IPS DF 6.9 (cell line): ENCODE results near the gene SRBD1.

ENCODE experiments used
- DNase-seq: peaks from one replicate; pipeline ENCODE4 v3.0.0-alpha.2; 2013; ENCODE audit warnings: low read depth, low spot score
- H3K27ac ChIP-seq: one replicate; pipeline ENCODE4 v1.5.1; 2013; ENCODE audit warnings: low read length, control low read depth
- H3K27me3 ChIP-seq: 2 replicates; pipeline ENCODE4 v1.6.1; 2013; ENCODE audit warnings: mild to moderate bottlenecking, low read length; ENCODE audit not compliant: control insufficient read depth, insufficient read depth
- H3K36me3 ChIP-seq: 2 replicates; pipeline ENCODE4 v1.6.1; 2013; ENCODE audit warnings: low read length; ENCODE audit not compliant: control insufficient read depth, insufficient read depth
- H3K4me1 ChIP-seq: 2 replicates; pipeline ENCODE4 v1.6.1; 2013; ENCODE audit warnings: low read length; ENCODE audit not compliant: control insufficient read depth, insufficient read depth
- H3K4me3 ChIP-seq: 2 replicates; pipeline ENCODE4 v1.5.1; 2013; ENCODE audit warnings: mild to moderate bottlenecking, low read length
- H3K9me3 ChIP-seq: 2 replicates; pipeline ENCODE4 v1.6.1; 2013; ENCODE audit warnings: low read length, inconsistent platforms; ENCODE audit not compliant: control insufficient read depth, insufficient read depth
- WGBS: extraction: QIAGEN DNeasy Blood & Tissue Kit; methylation state at CpG from one replicate; pipeline ENCODE4 v1.1.7; 2013; ENCODE audit warnings: mixed read lengths, missing lambda C conversion rate; ENCODE audit not compliant: insufficient read length, insufficient coverage; 5-methylcytosine and 5-hydroxymethylcytosine counted together

The SRBD1 gene

GRCh38 chr2:45352506-45352905 lies 258.6 kb downstream of the SRBD1 start:
- Histone ChIP-seq H3K9me3 (no peaks in the 10 kb centered on the region), H3K27me3 (no peaks in the 10 kb centered on the region), H3K4me3 (no peak overlapping the region), H3K27ac (no peak overlapping the region), H3K4me1 (no peaks in the 10 kb centered on the region), H3K36me3 (no peaks in the 10 kb centered on the region)
- WGBS = no CpG with 5 or more reads among the region's 2 CpGs
- DNase-seq = no peak

- DNase-seq = no peak
- no peak overlapping the region for H3K4me3 ChIP-seq
- H3K36me3 ChIP-seq = no peaks in the 10 kb centered on the region
- H3K27me3 ChIP-seq = no peaks in the 10 kb centered on the region
- WGBS = no CpG with 5 or more reads among the region's 8 CpGs
- H3K4me1 ChIP-seq = no peaks in the 10 kb centered on the region
- H3K9me3 ChIP-seq = no peaks in the 10 kb centered on the region
- no peak overlapping the region for H3K27ac ChIP-seq
Measured at GRCh38 chr2:45345331-45346234, 265.5 kb downstream of the SRBD1 start.

- Histone ChIP-seq H3K27ac (no peak overlapping the region), H3K9me3 (no peaks in the 10 kb centered on the region), H3K4me3 (no peak overlapping the region), H3K4me1 (no peaks in the 10 kb centered on the region), H3K27me3 (no peaks in the 10 kb centered on the region), H3K36me3 (no peaks in the 10 kb centered on the region)
- DNase-seq = no peak
- no CpG with 5 or more reads among the region's 5 CpGs for WGBS
Measured at GRCh38 chr2:45344502-45344901, 266.6 kb downstream of the SRBD1 start.

GRCh38 chr2:45344071-45344470 lies 267.0 kb downstream of the SRBD1 start:
- H3K4me1 ChIP-seq = no peaks in the 10 kb centered on the region
- H3K36me3 ChIP-seq = no peaks in the 10 kb centered on the region
- no peak for DNase-seq
- H3K9me3 ChIP-seq = no peaks in the 10 kb centered on the region
- H3K27ac ChIP-seq = no peak overlapping the region
- no peaks in the 10 kb centered on the region for H3K27me3 ChIP-seq
- no peak overlapping the region for H3K4me3 ChIP-seq
- no CpG with 5 or more reads among the region's 9 CpGs for WGBS

GRCh38 chr2:45343251-45344017 lies 267.6 kb downstream of the SRBD1 start:
- Histone ChIP-seq H3K4me1 (no peaks in the 10 kb centered on the region), H3K9me3 (no peaks in the 10 kb centered on the region), H3K27me3 (no peaks in the 10 kb centered on the region), H3K4me3 (no peak overlapping the region), H3K36me3 (no peaks in the 10 kb centered on the region), H3K27ac (no peak overlapping the region)
- no CpG with 5 or more reads among the region's 19 CpGs for WGBS
- no peak for DNase-seq

- WGBS = no CpG with 5 or more reads among the region's 3 CpGs
- Histone ChIP-seq H3K9me3 (no peaks in the 10 kb centered on the region), H3K4me3 (no peak overlapping the region), H3K4me1 (no peaks in the 10 kb centered on the region), H3K36me3 (no peaks in the 10 kb centered on the region), H3K27ac (no peak overlapping the region), H3K27me3 (no peaks in the 10 kb centered on the region)
- DNase-seq = no peak
Measured at GRCh38 chr2:45340318-45340717, 270.7 kb downstream of the SRBD1 start.

- Histone ChIP-seq H3K27me3 (no peaks in the 10 kb centered on the region), H3K36me3 (no peaks in the 10 kb centered on the region), H3K4me1 (no peaks in the 10 kb centered on the region), H3K4me3 (no peak overlapping the region), H3K9me3 (no peaks in the 10 kb centered on the region), H3K27ac (no peak overlapping the region)
- whole genome bisulfite sequencing = no CpG with 5 or more reads among the region's 5 CpGs
- DNase-seq = no peak
Measured at GRCh38 chr2:45339253-45339652, 271.8 kb downstream of the SRBD1 start.
